Measurements from ENCODE around the gene METTL16. TPM values are rescaled to one million over a fixed set of nuclear protein-coding genes. Genes with fewer than 3 reads are reported as not detected.

Gene METTL16
- total and polyA plus RNA-seq, 2 of the 8 experiments (the other 6 are each of a cell fraction or from before 2014, with no cell fraction given) = 22.8 to 59.4 TPM

GRCh38 chr17:2372180-2372579, 139.5 kb downstream of the METTL16 start:
- FAIRE-seq = no peak
- H3K27ac ChIP-seq (ENCODE audit: low read depth, low read length) = no peak overlapping the region
- H3K79me1 ChIP-seq (ENCODE audit: low read depth, low read length) = no peaks in the 10 kb centered on the region
- H4K5ac ChIP-seq (ENCODE audit: insufficient read length, low read depth, low read length) = no peak overlapping the region
- H2BK12ac ChIP-seq (ENCODE audit: low read depth, low read length) = no peak overlapping the region
- no peak overlapping the region for H3K4ac ChIP-seq (replicated peaks; ENCODE audit: insufficient read length, low read depth, low read length)
- no peaks in the 10 kb centered on the region for H3K79me2 ChIP-seq (ENCODE audit: control insufficient read depth in 1 of 2, insufficient read depth in 2 of 2, low read length in 2 of 2)
- H4K20me1 ChIP-seq (replicated peaks in 1 of 2; ENCODE audit: control insufficient read depth in 1 of 2, insufficient read depth in 2 of 2, low read length in 2 of 2) = peaks cover 2 to 3% of the 10 kb centered on the region in 2 experiments
- H3K4me2 ChIP-seq (ENCODE audit: insufficient read depth in 1 of 2, low read depth in 2 of 2, low read length in 2 of 2) = no peak overlapping the region
- no peak overlapping the region for H2AFZ ChIP-seq (ENCODE audit: low read length)
- H3K14ac ChIP-seq (ENCODE audit: insufficient read length) = no peak overlapping the region
- H2BK5ac ChIP-seq (ENCODE audit: low read depth, low read length) = no peak overlapping the region
- H3K9ac ChIP-seq (replicated peaks in 1 of 4; ENCODE audit: extremely low read depth in 1 of 4, low read depth in 3 of 4, low read length in 3 of 4) = no peak overlapping the region
- H2AK5ac ChIP-seq (ENCODE audit: low read depth, low read length) = no peak overlapping the region
- WGBS, 2 experiments (ENCODE audit: extremely low coverage in 1 of 2, insufficient coverage in 1 of 2, insufficient read length in 1 of 2, insufficient replicate concordance in 2 of 2, low coverage in 1 of 2, low lambda C conversion rate in 2 of 2, missing lambda C conversion rate in 1 of 2) = 98% methylated on average over 20 of the region's 26 CpGs; no CpG with 5 or more reads in 1 of the 2 experiments
- H2BK20ac ChIP-seq (ENCODE audit: low read length) = no peak overlapping the region
- H3K56ac ChIP-seq (replicated peaks; ENCODE audit: insufficient read length, low read depth, low read length) = no peak overlapping the region
- H3K36me3 ChIP-seq (ENCODE audit: control insufficient read depth in 2 of 4, insufficient read depth in 4 of 4, low read length in 3 of 4) = peaks cover 2 to 13% (median 7%) of the 10 kb centered on the region in 4 experiments; a peak in 5 of 8 replicates
- H4K8ac ChIP-seq (ENCODE audit: extremely low read depth, insufficient read depth, low read length) = 0 out of 2 replicates have a peak overlapping the region, but pooled peaks have one; percentile 57
- ChIA-PET CTCF (ENCODE audit: partially characterized antibody) (interaction anchor here (1.2 to 13.4 kb wide), 3 partner anchors 11 to 44 kb away, joined by 3 to 209 read pairs (median 42); no protein-coding TSS in a partner anchor), POLR2A (ENCODE audit: partially characterized antibody) (interaction anchor here (1.4 to 2.3 kb wide), 2 partner anchors 10 to 28 kb away, joined by 4 to 12 read pairs; no protein-coding TSS in a partner anchor)
- no peaks in the 10 kb centered on the region for H3K27me3 ChIP-seq (replicated peaks in 1 of 4; ENCODE audit: control insufficient read depth in 3 of 4, extremely low read depth in 1 of 4, insufficient read depth in 3 of 4, low read length in 3 of 4)
- no peaks in the 10 kb centered on the region for H3K9me3 ChIP-seq (ENCODE audit: insufficient read depth in 2 of 2, low read depth in 1 of 2, low read length in 1 of 2)
- H4K91ac ChIP-seq (replicated peaks; ENCODE audit: insufficient read length, low read length) = no peak overlapping the region
- H3K4me1 ChIP-seq (replicated peaks in 1 of 4; ENCODE audit: control insufficient read depth in 3 of 4, insufficient read depth in 4 of 4, low read length in 3 of 4) = peaks cover 0 to 12% (median 5%) of the 10 kb centered on the region in 4 experiments; a peak in 3 of 7 replicates
- no peak overlapping the region for H2BK15ac ChIP-seq (ENCODE audit: low read length)
- H3K23ac ChIP-seq (ENCODE audit: insufficient read length) = no peak overlapping the region
- no peaks in the 10 kb centered on the region for H3K23me2 ChIP-seq (ENCODE audit: low read depth, low read length)
- DNase-seq (ENCODE audit: low read depth in 1 of 2, low spot score in 2 of 2) = no peak
- TF ChIP-seq CREB1 (IDR thresholded peaks at IDR 0.05) (no peak), RXRA (IDR thresholded peaks at IDR 0.05; ENCODE audit: insufficient read depth, low read depth, low read length) (no peak), CBX5 (IDR thresholded peaks at IDR 0.05; ENCODE audit: low read depth, low read length) (no peak)
- no peak overlapping the region for H3K4me3 ChIP-seq (ENCODE audit: extremely low read depth in 1 of 4, insufficient read depth in 2 of 4, low read depth in 3 of 4, low read length in 4 of 4)
- no peak overlapping the region for H2BK120ac ChIP-seq (replicated peaks; ENCODE audit: low read depth, low read length)
- no peak overlapping the region for H3K18ac ChIP-seq (ENCODE audit: extremely low read depth, low read length)
